ENCODE measurements around the gene GSTO1.
A peak's percentile ranks its signal among the peaks of the same experiment; 100 is the strongest.
"Not testable (repeated sequence)": the region's sequence is repeated elsewhere in the genome, so short reads cannot be mapped to it uniquely, and the experiment has no call there.

Gene GSTO1

GRCh38 chr10:104254493-104255310 is at the start of gene GSTO1:
TSS of gene GSTO1 (plus strand) at chr10:104254892. CDS start at chr10:104254929, 37 bp downstream.
- peak; percentile 39 for DNase-seq (ENCODE audit: low spot score)

- no peak for DNase-seq (ENCODE audit: low spot score)
Measured at GRCh38 chr10:104208730-104209129, 46.0 kb upstream of the GSTO1 start.

GRCh38 chr10:104209575-104210198 is 45.0 kb upstream of the GSTO1 start:
- DNase-seq (ENCODE audit: low spot score) = peak; percentile 48

GRCh38 chr10:104216631-104217030 is 38.1 kb upstream of the GSTO1 start:
- DNase-seq (ENCODE audit: low spot score) = no peak

- no peak for DNase-seq (ENCODE audit: low spot score)
Measured at GRCh38 chr10:104218751-104219150, 35.9 kb upstream of the GSTO1 start.

GRCh38 chr10:104220522-104220921 is 34.2 kb upstream of the GSTO1 start:
- DNase-seq (ENCODE audit: low spot score) = no peak

- DNase-seq (ENCODE audit: low spot score) = no peak
Measured at GRCh38 chr10:104223304-104223703, 31.4 kb upstream of the GSTO1 start.

GRCh38 chr10:104230490-104230889 is 24.2 kb upstream of the GSTO1 start:
- no peak for DNase-seq (ENCODE audit: low spot score)

GRCh38 chr10:104231784-104232612 is 22.7 kb upstream of the GSTO1 start, which contains the start of gene CFAP43:
TSS of gene CFAP43 (minus strand) at chr10:104232364. CDS start at chr10:104232246, 118 bp downstream.
- DNase-seq (ENCODE audit: low spot score) = peak; percentile 99

- DNase-seq (ENCODE audit: low spot score) = no peak
Measured at GRCh38 chr10:104232613-104233102, 22.0 kb upstream of the GSTO1 start.

GRCh38 chr10:104233817-104234216 is 20.9 kb upstream of the GSTO1 start:
- no peak for DNase-seq (ENCODE audit: low spot score)

GRCh38 chr10:104234934-104235333 is 19.8 kb upstream of the GSTO1 start:
- no peak for DNase-seq (ENCODE audit: low spot score)

GRCh38 chr10:104235801-104236200 is 18.9 kb upstream of the GSTO1 start:
- no peak for DNase-seq (ENCODE audit: low spot score)

GRCh38 chr10:104240078-104240477 is 14.6 kb upstream of the GSTO1 start:
- DNase-seq (ENCODE audit: low spot score) = no peak

GRCh38 chr10:104242545-104242944 is 12.1 kb upstream of the GSTO1 start:
- no peak for DNase-seq (ENCODE audit: low spot score)

- not testable (repeated sequence) for DNase-seq (ENCODE audit: low spot score)
Measured at GRCh38 chr10:104243009-104243408, 11.7 kb upstream of the GSTO1 start.

- no peak for DNase-seq (ENCODE audit: low spot score)
Measured at GRCh38 chr10:104243512-104243911, 11.2 kb upstream of the GSTO1 start.

GRCh38 chr10:104245066-104245632 is 9.5 kb upstream of the GSTO1 start:
- DNase-seq (ENCODE audit: low spot score) = no peak

- no peak for DNase-seq (ENCODE audit: low spot score)
Measured at GRCh38 chr10:104246976-104247375, 7.7 kb upstream of the GSTO1 start.

- DNase-seq (ENCODE audit: low spot score) = no peak
Measured at GRCh38 chr10:104247513-104248146, 7.1 kb upstream of the GSTO1 start.

GRCh38 chr10:104248931-104249330 is 5.8 kb upstream of the GSTO1 start:
- DNase-seq (ENCODE audit: low spot score) = not testable (repeated sequence)

Data from CD4-positive, alpha-beta T cell treated with Interleukin-15 for 4 hours (primary cell).